Measurements from ENCODE around the gene HSPG2. TPM values are rescaled to one million over a fixed set of nuclear protein-coding genes. Genes with fewer than 3 reads are reported as not detected.
A peak's percentile ranks its signal among the peaks of the same experiment; 100 is the strongest.

The HSPG2 gene
- total RNA-seq, 1 donor from 2014 or later = 269 TPM

DNA sequence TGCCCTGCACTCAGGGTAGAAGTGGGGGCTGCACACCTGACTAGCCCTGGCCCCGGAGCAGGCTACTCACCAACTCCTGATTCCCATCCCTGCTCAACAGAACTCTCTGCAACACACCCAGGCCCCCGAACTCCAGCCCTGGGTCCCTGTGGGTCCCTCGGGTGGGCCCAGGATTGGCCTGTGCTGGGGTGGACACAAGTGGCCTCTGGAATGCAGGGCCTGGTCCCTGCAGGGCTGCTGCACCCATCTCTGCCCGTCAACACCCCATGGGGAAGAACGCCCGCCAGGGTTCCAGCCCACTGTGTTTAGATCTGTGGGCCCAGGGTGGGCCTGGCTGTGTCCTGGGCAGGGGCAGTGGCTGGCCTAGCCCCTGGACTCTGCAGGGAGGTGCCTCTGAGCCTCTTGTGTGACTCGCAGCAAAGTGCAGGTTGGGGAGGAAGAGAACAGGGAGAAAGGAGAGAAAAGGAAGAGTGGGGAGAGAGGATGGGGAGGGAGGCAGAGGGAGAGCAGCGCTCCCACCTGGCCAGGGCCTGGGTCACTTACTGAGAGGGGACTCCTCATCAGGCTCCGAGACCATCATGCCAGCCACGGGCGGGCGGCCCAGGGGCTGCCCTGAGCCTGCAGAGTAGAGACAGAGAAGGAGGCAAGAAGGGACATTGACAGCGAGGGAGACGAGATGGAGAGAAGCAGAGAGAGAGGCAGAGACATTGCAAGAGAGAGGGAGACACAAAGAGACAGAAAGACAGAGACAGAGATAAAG lies 43.9 kb downstream of the HSPG2 start:
- intact Hi-C loops (cut with DNase I) = no loop called here
- DNase-seq (ENCODE audit: missing footprints) (peak; percentile 67), ATAC-seq (no peak)

DNA sequence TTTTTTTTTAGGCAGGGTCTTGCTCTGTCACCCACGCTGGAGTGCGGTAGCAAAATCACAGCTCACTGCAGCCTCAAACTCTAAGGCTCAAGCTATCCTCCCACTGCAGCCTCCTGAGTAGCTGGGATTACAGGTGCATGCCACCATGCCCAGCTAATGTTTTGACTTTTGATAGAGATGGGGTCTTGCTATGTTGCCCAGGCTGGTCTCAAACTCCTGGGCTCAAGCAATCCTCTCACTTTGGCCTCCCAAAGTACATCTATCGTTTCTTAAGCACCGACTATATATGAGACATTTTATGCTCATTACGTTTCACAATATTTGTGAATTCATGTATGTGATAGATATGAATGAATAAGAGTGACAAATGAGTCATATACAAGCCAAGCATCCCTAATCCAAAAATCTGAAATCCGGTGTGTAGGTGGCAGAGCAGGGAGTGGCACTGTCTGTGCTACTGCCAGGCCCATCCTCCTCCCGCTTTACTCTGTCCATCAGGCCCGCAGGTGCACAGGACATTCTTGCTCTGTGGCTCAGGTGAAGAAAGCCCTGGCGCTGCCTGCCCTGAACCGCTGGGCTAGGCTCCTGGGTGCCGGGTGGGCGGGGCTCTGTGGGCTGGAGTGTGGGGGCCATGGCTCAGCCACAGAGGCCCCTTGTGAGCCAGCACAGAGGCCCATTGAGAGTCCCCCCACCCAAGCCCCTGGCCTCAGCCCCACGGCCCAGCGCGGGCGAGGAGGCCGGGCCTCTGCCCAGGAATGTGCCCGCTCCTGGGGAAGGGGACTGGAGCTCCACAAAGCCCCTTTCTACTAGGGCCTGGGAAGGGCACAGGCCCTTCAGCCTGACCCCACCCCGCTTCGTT lies 45.3 kb downstream of the HSPG2 start:
- intact Hi-C loops (cut with DNase I) = no loop called here
- ATAC-seq (no peak), DNase-seq (ENCODE audit: missing footprints) (no peak)

DNA sequence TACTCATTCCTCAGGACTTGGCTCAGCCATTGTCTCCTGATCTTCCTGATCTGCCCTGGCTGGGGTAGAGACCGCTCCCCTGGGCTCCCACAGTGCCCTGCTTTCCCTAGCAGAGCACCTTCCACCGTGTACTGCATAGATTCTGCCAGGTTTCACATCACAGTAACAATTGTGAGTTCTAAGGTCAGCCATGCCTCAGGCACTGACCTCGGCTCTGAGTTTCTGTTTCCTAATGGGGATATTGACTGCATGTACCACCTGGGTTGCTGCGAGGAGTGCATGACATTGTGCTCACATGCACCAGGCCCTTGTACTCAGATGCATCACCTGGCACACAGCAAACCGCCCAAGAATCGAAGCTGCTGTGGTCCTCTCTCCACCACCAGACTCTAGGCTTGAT lies 46.0 kb downstream of the HSPG2 start:
- no peak for DNase-seq (ENCODE audit: missing footprints)
- ATAC-seq = no peak
- intact Hi-C loops (cut with DNase I) = no loop called here

DNA sequence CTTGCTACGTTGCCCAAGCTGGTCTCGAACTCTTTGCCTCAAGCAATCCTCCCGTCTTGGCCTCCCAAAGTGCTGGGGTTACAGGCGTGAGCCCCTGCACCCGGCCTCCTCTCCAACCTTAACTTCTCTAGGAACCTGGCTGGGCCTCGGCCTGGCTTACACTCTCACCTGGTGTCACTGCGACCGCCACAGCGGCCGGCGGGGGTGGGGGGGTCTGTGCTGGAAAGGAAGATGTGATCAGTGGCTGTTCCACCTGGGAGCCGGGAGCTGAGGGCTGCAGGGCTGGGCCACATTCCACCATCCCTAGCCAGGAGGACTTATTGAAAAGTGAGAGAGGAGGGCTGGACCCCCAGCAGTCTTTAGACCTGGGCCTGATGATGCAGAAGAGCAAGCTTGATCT lies 48.6 kb downstream of the HSPG2 start:
- intact Hi-C loops (cut with DNase I) = no loop called here
- ATAC-seq = no peak
- DNase-seq (ENCODE audit: missing footprints) = no peak

DNA sequence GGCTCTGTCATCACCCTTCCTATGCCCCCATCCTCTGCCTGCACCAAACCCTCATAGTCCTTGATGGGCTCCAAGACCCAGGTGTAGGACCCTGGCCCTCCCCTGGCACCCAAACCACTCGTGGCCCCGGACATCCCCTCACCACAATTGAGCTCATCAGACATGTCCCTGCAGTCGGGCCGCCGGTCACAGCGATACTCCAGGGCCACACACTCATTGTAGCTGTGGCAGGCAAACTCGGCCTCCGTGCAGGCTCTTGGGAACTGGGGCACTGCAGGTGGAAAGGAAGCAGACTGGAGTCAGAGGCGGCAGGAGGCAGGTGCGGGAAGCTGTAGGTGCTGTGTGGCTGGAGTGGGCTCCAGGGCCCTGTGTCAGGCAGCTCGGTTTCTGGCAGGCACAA lies 49.3 kb downstream of the HSPG2 start:
- intact Hi-C loops (cut with DNase I) = no loop called here
- DNase-seq (ENCODE audit: missing footprints) (no peak), ATAC-seq (no peak)

DNA sequence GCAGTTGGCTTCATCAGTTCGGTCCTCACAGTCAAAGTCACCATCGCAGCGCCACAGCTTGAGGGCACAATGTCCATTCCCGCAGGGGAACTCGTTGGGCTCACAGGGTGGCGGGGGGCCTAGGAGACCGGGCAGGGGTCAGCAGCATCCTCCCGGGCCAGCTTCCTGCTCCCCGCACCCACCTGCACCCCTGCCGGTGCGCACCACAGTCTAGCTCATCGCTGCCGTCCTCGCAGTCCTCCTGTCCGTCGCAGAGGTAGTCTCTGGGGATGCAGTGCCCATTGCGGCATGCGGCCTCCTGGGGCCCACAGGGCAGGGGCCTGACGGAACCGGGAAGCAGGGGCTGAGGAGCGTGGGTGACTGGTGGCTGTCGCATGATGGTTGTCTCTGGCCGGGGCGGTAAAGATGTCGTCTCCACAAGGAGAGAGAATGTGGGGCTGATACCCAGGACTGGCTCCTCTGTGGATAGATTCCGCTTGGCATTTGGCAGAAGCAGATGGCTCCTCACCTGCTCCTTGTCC lies 49.8 kb downstream of the HSPG2 start:
- intact Hi-C loops (cut with DNase I) = no loop called here
- no peak for ATAC-seq
- DNase-seq (ENCODE audit: missing footprints) = no peak

DNA sequence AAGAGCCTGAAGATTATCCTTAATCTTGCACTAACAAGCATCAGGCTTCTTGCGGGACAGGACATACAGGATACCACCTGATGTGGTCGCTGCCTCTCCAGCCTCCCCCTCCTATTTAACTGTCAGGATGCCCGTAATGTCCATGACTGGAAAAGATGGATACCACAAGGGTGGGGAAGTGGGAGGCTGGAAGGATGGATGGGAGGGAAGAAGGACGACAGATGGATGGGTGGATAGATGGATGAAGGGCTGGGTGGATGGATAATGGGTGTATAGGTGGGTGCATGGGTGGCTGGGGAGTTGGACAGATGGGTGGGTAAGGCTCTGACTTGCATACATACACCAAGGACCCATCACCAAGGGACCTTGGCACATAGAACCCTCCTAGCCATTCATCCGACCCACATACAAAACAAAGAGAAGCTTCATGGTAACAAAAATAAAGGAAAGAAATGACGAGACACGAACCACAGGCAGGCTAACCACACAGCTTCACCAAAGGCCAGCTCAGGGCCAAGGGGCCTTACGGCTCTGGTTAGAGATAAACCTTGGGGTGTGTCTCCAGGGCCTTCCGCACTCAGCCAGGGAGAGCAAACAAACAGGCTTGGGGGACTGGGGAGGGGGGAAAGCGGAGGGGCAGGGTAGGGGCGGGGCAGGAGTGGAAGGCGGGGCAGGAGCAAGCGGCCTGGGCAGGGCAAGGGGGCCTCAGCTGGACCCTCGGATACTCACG lies 50.5 kb downstream of the HSPG2 start:
- no peak for ATAC-seq
- no peak for DNase-seq (ENCODE audit: missing footprints)
- intact Hi-C loops (cut with DNase I) = no loop called here

DNA sequence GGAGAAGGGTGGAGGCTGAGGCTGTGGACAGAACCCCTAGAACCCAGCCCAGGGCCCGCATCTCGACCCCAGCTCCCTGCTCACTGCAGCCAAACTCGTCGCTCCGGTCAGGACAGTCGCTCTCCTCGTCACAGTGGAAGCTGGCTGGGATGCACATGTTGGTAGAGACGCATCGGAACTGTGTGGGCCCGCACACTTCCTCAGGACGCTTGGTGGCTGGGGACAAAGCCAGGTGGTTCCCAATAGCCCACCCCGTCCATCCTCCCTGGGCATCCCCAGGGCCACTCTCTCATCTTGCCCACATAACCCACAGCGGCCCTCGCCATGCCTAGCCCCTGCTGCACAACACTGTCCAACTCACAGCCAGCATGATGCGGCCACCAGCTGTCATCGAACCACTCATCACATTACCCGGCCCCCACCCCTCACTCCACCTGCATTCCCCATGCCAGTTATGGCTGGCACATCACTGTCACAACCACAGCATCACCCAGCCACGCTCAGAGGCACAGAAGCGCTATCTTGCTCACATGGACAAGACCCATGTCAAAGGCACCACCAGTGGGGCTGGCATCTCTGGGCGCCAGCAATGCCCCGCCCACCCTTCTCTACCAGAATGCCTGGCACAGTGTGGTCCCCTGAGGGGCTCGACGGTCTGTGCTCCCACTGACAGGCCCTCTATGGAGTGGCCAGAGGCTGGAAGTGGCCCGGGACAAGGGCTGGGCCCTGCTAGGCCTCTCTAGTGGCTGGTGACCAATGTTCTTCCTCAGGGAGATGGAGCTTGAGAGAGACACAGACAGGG lies 51.7 kb downstream of the HSPG2 start:
- ATAC-seq = no peak
- DNase-seq (ENCODE audit: missing footprints) = no peak
- intact Hi-C loops (cut with DNase I) = no loop called here

DNA sequence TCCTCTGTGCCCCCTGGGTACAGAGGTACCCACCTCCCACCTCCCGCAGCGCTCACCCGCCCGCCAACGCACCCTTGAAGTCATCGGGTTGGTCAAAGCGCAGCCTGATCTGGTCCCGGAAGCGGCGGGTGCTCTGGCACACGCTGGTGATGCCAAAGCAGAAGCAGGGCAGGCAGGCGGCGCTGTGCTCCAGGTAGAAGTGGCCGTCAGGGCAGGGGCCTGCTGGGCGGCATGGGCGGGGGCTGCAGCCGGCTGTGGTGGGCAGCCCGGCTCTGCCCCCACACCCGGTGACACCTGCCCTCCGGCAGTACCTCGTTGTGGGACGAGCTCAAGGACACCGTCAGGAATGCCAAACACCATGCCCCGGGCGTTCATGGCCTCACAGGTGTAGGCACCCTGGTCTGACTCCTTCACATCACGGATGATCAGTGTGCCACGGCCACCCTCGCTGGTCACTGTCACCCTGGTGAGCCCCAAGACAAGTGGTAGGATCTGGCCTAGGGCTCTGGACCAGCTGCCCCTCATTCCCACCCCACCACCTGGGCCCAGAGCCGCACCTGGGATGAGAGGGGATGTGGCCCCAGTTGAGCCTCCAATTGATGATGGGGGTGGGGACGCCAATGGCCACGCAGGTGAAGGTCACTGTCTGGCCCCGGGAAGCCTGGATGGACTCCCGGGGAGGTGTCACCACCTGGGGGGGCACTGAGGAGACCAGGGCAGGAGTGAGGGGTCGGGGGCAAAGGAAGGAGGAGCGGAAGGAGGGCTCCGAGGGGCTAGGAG lies 52.5 kb downstream of the HSPG2 start:
- intact Hi-C loops (cut with DNase I) = no loop called here
- ATAC-seq = no peak
- no peak for DNase-seq (ENCODE audit: missing footprints)

DNA sequence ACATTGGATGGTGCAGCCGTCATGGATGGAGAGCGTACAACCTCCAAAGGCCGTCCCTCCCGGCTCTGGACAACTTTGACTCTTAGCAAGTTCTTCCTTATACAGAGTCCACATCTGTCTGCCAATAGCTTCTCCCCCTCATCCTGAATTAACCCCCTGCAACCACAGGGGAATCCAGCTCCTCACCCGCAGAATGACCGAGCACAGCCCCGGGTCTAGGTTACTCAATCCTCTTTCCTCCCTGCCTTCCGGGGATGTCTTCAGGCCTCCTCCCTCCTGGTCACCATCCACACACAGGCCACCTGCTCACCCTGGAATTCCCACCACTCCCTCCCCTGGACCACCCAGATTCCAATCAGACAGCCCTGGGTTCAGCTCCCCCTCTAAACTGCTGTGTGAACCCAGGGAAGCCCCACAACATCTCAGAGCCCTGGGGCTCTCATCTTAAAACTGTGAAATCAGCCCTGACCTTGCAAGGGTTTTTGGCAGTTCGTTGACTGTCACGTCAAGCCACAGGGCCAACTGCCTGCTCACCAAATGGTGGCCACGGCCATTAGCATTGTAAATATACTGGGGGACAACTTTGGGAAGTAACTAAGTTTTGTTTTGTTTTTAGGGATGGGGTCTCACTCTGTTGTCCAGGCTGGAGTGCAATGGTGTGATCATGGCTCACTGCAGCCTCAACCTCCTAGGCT lies 54.2 kb downstream of the HSPG2 start:
- ATAC-seq = no peak
- intact Hi-C loops (cut with DNase I) = no loop called here
- DNase-seq (ENCODE audit: missing footprints) = no peak

DNA sequence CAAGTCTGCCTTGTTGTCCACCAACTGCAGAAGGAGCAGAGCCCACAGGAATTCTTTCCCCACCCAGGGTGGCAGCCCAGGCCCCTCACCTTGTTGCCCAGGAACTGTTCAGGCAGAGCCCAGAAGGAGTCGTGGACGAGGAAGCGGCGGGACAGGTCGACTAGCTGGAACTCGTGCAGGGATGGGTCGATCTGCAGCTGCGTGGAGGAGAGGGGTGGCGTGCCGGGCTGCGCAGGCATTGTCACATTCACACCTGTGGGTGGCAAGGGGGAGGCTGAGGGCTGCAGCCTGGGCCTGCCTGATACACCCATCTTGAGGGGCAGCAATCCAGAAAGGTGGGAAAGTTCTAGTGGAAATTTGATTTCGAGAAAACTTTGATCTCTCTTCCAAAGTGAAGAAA lies 55.9 kb downstream of the HSPG2 start:
- no peak for ATAC-seq
- intact Hi-C loops (cut with DNase I) = no loop called here
- DNase-seq (ENCODE audit: missing footprints) = no peak

DNA sequence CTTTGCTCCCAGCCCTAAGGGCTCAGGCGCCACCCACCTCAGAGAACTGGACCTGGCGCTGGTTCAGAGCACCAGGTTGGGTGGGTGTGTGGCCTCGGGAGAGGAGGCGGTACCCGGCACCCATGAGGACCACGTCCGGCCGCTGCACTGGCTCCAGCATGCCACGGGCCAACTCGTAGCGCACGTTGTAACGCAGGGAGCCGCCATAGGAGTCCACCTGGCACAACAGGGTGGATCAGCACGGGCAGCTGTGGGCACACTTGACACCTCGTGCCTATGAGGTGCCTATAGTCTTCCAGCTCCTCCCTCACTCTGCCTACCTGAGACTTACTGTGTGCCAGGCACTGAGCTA lies 56.5 kb downstream of the HSPG2 start:
- DNase-seq (ENCODE audit: missing footprints) (no peak), ATAC-seq (no peak)
- intact Hi-C loops (cut with DNase I) = no loop called here

DNA sequence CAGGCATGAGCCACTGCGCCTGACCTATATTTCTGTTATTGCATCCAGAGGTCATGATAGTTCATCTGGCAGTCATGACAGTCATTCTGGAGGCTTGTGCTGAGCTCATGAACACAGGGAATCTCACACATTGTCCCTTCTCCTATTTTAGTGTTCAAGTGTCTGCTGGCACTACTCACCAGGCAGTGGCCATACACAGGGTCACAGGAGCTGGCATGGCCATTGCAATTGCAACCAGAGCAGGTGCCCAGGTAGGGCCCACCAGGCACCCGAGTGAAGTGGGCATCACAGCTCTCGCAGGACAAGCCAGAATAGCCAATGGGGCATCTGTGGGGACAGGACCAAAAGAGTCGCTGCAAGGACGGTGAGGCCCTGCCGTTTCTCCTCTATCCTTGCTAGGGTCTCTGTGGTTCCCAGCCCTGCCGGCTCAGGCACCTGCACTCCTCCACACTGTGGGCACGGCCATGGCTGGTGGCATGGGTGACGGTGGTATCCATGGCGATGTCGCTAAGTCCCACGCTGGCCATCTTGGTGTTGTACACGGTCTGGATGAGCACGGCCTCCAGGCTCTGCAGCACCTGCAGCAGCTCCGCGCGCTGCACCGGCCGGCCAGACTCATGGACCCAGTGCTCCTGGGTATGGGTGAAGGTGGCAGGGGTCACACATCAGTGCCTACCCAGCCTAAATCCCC lies 57.0 kb downstream of the HSPG2 start:
- intact Hi-C loops (cut with DNase I) = no loop called here
- DNase-seq (ENCODE audit: missing footprints) (no peak), ATAC-seq (peak; percentile 79)

DNA sequence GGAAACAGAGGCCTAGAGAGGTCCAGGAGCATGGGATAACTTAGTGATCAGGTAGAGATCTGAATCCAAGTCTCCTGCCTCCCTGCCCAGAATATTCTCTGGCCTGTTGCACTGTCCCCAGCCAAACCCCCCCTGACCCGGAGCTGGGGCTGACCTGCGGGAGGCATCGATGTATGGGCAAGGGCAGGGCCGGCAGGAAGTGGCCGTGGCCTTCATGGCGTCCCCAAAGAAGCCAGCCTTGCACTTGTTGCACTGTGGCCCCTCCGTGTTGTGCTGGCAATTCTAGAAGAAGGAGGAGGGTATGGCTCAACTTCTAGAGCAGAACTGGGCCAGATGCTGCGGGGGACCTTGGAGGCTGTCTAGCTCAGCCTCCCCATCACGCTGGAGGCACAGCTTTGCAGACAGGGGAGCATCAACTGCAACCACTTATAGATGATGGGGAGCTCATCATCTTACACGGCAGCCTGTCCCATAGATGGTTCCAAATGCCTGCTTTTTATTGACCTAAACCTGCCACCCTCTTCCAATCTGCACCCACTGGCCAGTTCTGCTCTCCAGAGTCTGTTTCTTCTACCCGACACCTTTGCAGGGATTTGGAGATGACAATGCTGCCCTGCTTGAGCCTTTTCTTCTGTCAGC lies 58.2 kb downstream of the HSPG2 start:
- ATAC-seq = no peak
- DNase-seq (ENCODE audit: missing footprints) = no peak
- intact Hi-C loops (cut with DNase I) = no loop called here

DNA sequence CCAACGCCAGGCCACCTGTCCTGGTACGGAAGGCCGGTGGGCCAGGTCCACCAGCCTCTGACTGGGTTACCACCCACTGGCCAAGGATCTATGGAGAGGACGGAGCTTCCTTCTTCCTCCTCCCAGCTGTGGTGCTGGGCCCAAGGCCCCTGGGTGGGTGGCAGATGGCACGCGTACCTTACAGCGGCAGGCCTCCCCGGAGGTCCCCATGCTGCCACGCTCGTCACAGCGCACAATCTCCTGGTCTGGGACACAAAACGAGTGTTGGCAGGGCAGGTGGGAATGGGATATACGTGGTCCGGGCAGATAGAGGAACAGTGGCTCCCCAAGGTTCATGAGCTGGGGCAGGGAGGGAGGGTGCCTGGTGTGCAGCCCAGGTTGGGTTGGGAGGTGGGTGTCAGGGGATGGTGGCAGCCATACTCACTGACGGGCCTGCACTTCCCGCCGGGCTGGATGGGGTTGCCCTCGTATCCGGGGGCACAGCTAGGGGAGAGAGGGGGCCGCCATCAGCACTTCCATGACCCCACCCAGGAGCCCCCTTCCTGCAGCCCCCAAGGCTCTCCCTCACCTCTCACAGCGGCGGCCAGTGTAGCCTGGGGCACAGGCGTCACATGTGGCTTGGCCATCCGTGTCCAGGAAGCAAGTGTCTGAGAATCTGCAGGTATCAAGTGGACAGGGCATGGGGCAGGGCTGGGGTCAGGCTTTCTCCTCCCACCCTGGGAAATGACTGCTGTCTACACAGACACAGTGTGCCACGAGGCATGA lies 58.9 kb downstream of the HSPG2 start:
- intact Hi-C loops (cut with DNase I) = no loop called here
- DNase-seq (ENCODE audit: missing footprints) (no peak), ATAC-seq (no peak)

DNA sequence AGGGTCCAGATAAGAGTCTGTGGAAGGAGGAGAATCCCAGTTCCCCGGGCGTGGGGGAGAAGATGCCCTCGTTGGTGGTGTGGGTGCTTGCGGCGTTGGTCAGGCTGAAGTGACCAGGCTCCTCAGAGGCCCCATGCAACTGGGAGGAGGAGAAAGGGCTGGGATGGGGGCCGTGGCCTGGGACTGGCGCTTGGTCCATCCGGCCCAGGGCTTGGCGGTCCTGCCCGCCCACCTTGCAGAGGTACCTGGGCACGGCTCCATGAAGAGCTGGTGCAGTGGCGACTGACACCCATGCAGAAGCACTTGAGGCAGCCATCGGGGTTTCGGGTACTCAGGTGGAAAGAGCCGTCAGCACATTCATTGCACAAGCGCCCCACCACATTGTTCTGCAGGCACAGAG lies 60.8 kb downstream of the HSPG2 start:
- ATAC-seq (no peak), DNase-seq (ENCODE audit: missing footprints) (no peak)

More for the DNA sequence above, 60.8 kb downstream of the HSPG2 start:
- intact Hi-C loops (cut with DNase I) = no loop called here
